Measurements from ENCODE around the gene ELOVL1. TPM values are rescaled to one million over a fixed set of nuclear protein-coding genes. Genes with fewer than 3 reads are reported as not detected.

ELOVL1 gene
- total and polyA plus RNA-seq, 2 of the 13 experiments (the other 11 are each of a cell fraction or from before 2014, with no cell fraction given), result 55.2 to 77.4 TPM

- TF ChIP-seq HMG20B (CRISPR knock-in tag; conservative IDR thresholded peaks at IDR 0.05) (no peak), ATF2 (CRISPR knock-in tag; IDR thresholded peaks at IDR 0.05) (no peak), ZBTB3 (CRISPR knock-in tag; IDR thresholded peaks at IDR 0.05; ENCODE audit: borderline replicate concordance, low read depth) (no peak), ZNF597 (CRISPR knock-in tag; IDR thresholded peaks at IDR 0.05) (no peak), ZNF768 (CRISPR knock-in tag; IDR thresholded peaks at IDR 0.05) (no peak), YEATS2 (CRISPR knock-in tag; IDR thresholded peaks at IDR 0.05; ENCODE audit: borderline replicate concordance) (no peak), ZBTB14 (CRISPR knock-in tag; IDR thresholded peaks at IDR 0.05) (no peak), ZNF7 (CRISPR knock-in tag; IDR thresholded peaks at IDR 0.05) (no peak), ZFP41 (CRISPR knock-in tag; IDR thresholded peaks at IDR 0.05; ENCODE audit: borderline replicate concordance) (no peak), KMT2A (CRISPR knock-in tag; IDR thresholded peaks at IDR 0.05) (no peak; the same call in 1 of the 2 replicates), SOX6 (IDR thresholded peaks at IDR 0.05) (no peak), SOX6 (CRISPR knock-in tag; IDR thresholded peaks at IDR 0.05) (no peak), STAT6 (CRISPR knock-in tag; IDR thresholded peaks at IDR 0.05; ENCODE audit: borderline replicate concordance) (no peak), RAD51 (IDR thresholded peaks at IDR 0.05; ENCODE audit: borderline replicate concordance) (no peak), HOXA5 (CRISPR knock-in tag; IDR thresholded peaks at IDR 0.05) (peak; percentile 25; the same call in 1 of the 2 replicates), REXO4 (CRISPR knock-in tag; IDR thresholded peaks at IDR 0.05; ENCODE audit: borderline replicate concordance) (no peak), TEAD2 (CRISPR knock-in tag; IDR thresholded peaks at IDR 0.05) (no peak), ZNF589 (CRISPR knock-in tag; conservative IDR thresholded peaks at IDR 0.05) (no peak), SP5 (CRISPR knock-in tag; IDR thresholded peaks at IDR 0.05; ENCODE audit: borderline replicate concordance, low read depth) (no peak), PLSCR1 (CRISPR knock-in tag; IDR thresholded peaks at IDR 0.05; ENCODE audit: borderline replicate concordance) (no peak), TAF15 (IDR thresholded peaks at IDR 0.05; ENCODE audit: low read depth, low read length, poor library complexity, severe bottlenecking) (no peak), NFKB2 (CRISPR knock-in tag; IDR thresholded peaks at IDR 0.05; ENCODE audit: borderline replicate concordance) (0 out of 2 replicates have a peak, but pooled peaks have one; percentile 7), KDM1A (CRISPR knock-in tag; IDR thresholded peaks at IDR 0.05) (no peak)
These were observed 9.6 kb downstream of the ELOVL1 start (continued) for GRCh38 chr1:43358121-43358745.
